NCI-H226 (cell line): ENCODE data around the gene RGS7.
"Not testable (repeated sequence)": the region's sequence is repeated elsewhere in the genome, so short reads cannot be mapped to it uniquely, and the experiment has no call there.

Source experiments
- DNase-seq: peaks from one replicate; pipeline ENCODE4 v3.0.0-alpha.2; 2015

Gene RGS7

DNA sequence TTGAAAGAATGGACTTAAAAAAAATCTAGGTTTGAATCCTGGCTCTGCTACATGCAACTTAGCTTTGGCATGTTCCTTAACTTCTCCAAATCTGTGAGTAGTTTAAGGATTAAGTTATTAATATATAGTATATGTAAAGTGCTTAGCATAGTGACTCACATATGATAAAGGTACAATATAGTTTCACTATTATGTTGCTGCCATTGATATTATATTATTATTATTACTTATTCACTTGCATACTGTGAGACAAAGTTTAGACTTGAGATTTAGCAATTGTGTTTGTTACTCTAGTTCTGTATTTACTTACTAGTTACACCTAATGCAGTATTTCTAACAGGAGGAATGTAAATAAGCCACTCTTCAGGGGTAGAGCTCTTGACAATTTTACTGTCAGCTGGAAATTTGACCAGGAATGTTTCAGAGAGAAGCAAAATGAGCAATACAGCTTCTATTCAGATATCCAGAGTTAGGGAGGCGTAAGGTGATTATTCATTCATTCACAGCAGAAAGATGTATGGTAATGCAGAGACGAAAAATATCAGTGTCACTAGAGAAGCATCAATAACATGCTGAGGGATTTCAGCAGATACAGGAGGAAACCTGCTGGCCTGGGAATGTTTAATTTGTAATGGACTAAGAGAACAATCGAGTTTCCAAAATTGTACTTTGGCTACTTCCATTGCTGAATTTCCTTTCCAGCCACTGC is 25.5 kb downstream of the RGS7 start:
- no peak for DNase-seq

DNA sequence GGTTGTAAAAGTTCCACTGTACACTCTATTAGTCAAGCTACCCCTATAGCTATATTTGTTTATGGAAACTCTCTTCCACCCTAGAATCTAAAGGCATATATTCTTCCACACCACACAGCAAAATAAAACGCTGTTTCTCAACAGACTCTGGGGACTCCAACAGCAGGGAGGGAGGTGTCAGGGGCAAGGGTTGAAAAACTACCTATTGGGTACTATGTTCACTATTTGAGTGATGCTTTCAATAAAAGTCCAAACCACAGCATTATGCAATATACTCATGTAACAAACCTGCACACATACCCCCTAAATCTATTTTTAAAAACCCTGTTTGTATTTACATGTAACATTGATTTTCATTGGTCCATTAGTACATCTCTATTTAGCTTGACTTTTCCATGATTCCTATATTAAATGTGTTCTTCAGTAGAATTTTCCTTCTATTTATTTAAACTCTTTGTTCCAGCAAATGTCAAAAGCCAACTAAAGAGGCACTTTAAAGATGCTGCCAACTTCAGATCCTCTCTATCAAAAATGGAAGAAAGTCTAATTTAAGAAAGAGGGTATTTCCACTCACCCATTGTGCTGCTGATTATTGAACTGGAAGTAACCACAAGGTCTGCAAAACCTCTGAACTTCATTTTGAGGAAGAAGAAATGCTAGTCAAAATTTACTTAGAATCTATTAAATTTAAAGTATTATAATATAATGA is 26.2 kb downstream of the RGS7 start:
- DNase-seq = no peak

DNA sequence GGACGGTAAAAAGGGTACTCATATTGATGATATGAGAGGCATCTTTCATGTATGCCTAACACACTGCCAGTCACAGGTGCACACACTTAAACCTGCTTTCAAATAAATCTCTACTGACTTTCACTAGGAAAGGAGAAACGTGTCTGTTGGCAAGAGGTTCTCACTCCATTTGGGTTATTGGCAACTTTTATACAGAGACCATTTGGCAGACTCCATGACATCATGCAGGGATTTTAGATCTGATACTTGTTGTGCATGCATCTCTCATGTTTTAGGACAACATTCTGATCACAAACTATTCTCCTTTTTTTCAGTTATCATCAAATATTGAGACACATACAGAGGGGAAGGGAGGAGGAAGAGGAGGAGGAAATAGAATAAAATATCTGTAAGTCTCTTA is 31.5 kb downstream of the RGS7 start:
- no peak for DNase-seq

DNA sequence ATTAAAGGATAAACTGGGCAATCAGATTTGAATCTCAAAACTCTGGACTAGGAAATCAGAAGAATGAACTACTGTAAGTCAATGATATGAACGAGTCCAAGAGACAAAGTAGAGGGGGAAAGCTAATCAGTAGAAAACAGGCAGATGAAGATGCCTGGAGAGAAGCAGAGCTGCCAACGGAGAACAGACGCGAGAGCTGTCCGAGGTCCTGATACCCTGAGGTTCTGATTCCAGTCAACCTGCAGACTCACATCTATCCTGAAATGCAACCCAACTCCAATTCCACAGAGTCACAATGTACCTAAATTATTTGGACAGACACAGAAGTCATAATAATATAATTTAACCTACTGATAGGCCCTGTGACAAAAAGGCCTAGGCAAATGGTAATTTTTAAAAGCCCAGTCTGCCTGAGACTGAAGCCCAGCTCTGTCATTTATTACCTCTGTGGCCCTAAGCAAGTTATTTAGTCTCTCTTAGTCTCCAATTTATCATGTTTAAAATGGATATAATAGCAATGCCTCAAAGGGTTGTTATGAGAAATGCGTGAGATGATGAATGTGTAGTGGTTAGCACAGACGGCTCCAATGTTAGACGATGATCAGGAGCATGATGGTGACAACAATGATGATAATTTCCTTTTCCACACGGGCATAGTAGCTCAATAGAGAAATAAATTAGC is 33.4 kb downstream of the RGS7 start:
- no peak for DNase-seq

DNA sequence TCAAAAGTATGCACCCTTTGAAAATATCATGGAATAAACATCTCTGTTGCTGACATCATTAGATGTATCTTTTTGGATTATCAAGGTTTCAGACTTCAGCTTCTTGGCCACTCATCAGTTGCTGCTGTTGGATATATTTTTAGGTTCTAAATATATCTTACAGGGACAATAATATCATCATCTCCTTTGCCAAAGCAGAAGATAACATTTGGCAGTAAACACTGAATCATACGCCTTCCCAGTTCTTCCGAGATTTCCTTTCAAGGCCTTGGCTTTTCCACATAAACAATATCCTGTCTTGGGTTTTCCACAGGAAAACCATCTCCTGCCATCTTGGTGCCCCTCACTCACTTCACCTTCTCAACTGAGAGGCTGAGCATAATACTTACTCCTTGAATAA is 39.3 kb downstream of the RGS7 start:
- DNase-seq = no peak

DNA sequence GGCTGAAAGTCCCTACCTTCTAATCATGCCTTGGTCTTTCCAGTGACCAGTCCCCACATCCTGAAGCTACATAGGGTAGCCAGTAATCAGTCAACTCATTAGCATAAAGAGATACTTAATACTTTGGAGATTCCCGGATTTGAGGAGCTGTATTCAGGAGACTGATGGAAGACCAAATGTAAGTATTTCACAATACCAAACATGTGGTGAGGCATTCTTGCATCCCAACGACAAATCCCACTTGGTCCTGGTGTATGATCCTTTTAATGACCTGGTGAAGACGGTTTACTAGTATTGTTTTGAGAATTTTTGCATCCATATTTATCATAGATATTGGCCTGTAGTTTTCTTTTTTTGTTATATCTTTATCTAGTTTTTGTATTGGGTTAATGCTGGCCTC is 40.6 kb downstream of the RGS7 start:
- no peak for DNase-seq

DNA sequence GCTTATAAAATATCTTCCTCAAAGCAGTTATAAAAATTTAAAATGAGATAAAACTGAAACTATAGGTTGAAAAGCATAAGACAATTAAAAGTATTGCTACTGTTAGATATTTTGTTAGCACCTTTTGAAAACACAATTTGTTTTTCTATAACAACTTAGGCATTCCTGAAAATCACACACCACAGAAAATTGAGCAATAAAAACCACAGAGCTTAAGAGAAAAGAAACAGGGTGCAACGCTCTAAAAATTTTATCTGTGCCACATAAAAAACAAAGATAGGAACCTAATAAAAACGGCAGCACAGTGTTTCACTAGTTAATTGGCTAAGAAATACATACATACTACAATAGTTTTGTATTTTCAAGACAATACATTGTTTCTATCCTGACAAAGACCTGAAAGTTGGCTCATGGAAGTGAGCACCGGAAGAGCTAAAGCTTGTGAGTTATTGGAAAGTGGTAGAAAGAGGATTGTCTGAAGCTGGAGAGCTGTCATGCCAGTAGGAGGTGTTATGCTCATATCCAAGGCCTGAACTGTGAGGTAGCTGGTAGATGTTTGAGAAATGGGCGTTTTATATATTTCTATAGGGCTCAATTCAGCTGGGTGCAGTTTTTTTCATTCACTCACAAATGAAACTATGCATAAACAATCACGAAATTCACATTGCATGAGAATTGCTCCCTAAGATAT is 45.8 kb downstream of the RGS7 start:
- no peak for DNase-seq

DNA sequence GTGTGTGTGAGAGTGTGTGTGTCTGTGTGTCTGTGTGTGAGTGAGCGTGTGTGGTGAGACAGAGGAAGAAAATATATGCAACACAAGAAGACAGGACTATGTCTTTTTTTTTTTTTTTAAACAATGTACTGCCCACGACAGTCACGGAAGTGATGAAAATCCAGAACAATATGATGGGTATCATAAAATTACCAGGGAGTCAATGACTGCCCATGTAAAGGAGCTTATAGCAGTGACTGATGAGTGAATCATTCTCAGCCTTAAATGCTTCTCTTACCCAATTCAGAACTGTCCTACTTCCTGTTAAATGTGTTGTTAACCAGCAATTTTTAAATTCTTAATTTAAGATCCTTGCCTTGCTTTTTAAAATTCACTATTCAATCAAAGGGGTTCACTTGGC is 46.6 kb downstream of the RGS7 start:
- DNase-seq = no peak

DNA sequence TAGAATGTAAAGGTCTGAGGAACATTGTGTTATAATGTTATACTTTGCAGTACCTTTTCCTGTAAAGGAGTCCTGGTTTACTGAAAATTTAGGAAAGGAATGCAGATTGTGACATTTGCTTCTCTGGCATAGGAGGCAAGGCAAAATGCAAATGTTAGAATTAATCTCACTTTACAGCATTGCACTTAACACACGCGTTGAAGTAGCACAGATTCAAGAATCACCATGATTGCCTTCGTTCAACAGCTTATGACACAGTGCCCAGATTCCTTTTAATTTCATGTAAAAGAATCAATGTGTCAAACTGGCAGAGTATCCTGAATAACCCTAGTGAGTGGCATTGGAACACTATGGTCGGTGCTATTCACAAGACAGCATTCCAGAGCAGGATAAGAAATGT is 47.4 kb downstream of the RGS7 start:
- DNase-seq = no peak

DNA sequence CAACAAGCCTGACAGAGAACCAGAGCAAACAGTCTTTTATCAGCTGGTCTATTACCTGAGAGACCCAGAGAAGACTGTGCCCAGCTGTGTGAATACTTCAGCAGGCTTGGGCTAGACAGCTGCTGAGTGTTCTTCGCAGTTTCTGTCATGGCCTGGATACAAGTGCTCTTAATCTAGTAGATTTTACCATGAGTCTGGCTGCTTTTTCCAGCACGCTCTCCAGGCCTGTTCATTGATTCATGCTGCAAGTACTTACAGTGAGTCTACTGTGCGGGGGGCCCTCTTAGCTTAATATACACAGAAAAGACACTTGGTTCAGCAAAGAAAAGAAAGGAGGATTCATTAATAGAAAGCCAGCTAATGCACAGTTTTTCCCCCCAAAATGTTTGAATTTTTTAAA is 48.5 kb downstream of the RGS7 start:
- DNase-seq = no peak

DNA sequence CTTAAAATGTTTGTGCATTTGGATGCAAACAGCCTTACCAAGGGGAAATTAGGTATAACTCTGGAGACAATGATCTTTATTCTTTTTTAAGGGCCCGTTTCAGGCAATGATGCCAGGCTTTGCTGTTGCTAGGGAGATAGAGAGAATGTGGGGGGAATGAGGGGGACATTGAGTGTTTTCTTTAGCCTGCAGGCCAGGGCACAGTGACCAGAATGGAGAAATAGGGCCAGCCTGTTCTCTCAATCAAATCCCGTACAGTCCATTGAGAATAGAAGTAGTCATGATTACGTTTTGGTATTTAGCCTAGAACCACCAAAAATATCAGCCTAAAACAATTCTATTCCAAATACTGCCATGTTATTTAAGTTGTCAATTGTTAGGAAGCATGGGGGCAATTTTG is 49.0 kb downstream of the RGS7 start:
- no peak for DNase-seq

DNA sequence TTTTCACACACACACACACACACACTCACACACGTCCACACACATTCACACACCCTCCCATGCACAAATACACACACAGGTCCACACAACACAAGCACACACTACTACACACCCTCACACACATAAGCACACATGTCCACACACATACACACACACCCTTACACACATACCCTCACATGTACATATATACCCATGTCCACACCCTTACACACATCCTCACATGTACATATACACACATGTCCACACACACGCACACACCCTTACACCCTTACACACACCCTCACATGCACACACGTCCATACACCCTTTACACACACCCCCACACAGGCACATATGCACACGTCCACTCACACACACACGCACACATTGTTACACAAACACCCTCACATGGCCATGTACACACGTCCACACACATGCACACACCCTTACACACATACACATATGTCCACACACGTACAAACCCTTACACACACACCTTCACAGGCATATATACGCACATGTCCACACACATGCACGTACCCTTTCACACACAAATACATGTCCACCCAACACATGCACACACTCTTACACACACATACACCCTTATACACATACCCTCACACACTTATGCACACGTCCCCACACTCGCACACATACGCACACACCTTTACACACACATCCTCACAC is 50.7 kb downstream of the RGS7 start:
- no peak for DNase-seq

DNA sequence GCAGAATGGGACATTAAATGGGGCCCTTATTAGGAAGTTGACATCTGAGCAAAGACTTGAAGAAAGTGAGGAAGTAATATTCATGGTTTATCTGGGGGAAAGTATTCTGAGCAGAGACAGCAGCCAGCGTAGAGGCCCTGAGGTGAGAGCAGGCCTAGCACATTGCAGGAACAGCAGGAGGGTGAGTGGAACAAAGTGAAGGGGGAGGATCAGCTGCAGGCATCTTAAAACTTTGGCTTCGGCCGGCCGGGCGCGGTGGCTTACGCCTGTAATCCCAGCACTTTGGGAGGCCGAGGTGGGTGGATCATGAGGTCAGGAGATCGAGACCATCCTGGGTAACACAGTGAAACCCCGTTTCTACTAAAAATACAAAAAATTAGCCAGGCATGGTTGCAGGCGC is 55.0 kb downstream of the RGS7 start:
- DNase-seq = not testable (repeated sequence)

DNA sequence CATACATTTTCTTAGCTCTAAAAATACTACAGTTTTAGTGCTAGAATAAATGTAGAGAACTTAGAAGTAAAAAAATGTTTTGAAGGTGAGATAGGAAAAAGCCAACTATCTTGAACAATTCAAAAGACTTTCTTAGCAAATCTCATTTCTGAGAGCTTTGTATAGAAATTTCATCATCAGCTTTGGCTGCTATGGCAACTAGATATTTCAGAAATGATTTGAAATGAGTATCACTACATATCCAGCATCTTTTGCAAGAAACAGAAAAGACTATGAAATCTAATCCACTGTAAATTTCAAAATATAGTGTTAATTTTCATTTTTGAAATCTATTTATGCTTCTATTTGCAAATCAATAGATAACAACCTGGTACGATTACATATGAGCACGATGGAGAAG is 57.7 kb downstream of the RGS7 start:
- DNase-seq = no peak

DNA sequence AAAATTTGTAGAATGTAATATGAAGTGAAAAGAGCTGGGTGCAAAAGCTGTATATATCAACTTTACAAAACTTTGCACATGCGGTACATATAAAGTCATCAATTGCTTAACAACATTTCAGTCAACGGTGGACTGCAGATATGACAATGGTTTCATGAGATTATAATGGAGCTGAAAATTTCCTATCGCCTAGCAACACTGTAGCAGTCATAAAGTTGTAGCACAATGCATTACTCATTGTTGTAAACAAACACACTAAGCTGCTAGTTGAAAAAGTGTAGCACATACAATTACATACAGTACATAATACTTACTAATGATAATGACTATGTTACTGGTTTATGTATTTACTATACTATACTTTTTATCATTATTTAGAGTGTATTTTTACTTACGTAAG is 64.0 kb downstream of the RGS7 start:
- DNase-seq = no peak

DNA sequence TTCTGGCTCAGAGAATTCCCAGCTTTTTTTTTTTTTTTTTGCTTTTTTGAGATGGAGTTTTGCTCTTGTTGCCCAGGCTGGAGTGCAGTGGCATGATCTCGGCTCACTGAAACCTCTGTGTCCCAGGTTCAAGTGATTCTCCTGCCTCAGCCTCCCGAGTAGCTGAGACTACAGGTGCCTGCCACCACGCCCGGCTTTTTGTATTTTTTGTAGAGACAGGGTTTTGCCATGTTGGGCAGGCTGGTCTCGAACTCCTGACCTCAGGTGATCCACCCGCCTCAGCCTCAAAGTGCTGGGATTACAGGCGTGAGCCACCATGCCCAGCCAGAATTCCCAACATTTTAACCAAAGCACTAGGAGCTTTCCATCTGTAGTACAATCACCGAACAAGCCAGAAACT is 65.5 kb downstream of the RGS7 start:
- not testable (repeated sequence) for DNase-seq

DNA sequence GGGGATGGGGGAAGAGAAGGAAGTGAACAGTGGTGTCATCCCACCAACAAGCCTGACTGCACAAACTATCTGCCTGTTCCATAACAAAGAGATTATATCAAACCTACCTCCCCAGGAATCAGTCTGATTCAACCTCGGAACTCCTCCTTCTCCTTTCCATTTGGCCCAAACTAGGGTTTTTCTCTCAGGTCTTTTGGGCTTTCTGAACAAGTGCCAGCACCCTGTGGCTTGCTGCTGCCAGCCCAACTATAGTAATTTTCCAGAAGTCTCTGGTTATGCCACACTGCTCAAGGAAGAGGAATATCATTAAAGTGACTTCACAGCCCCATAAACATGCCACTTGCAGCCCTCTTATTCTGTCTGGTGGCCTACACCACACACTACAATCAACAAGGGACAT is 70.5 kb downstream of the RGS7 start:
- no peak for DNase-seq

DNA sequence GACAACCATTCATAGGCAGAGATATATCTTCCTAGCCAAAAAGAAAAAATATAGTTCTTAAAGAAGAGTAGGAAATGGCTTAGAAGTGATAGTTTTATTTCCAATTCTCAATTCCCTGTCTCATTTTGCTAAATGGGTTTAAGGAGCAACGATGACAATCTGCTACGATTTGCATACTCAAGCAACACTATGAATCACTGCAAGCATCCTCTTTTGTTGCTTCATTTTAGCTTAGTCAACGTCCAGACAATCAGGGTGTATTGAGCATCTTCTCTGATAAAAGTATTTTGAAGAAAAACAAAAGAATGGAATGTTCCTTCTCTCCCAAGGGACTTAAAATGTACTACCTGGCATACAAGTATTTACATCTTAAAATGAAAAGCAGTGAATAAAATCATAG is 80.6 kb downstream of the RGS7 start:
- DNase-seq = no peak

DNA sequence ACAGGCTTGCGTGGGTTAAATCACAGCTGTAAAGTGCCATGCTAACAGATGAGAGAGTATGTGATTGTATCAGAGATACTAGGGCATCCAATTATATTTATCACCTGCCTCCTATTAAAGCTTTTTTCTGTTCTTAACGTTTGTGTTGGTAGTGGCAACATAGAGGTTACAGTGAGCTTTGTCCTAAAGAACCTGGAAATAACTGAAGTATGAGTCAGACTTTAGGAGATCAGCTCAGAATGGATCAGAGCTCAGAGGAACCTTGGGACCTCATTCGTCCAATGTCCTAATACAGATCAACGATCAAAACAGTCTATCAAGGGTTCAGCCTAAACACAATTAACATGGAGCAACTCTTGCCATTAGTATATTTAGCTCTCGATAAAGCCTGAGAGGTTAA is 81.0 kb downstream of the RGS7 start:
- no peak for DNase-seq

DNA sequence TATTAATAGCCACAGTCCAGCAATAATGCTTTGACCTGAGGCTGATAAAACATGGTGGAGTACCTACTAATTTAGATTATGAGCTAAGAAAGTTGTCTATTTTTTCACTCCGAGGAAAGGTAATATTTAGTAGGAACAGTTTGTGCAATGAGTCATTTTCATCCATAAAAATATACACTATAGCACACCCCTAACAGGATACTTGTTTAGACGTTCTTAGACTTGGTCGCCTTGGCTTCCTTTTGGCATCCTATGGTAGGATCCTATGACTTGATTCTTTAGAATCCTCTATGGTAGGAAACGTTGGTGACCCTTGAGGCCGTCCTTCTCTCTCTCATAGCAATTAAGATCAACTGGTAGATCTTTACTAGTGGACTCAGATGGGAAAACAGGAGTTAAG is 81.8 kb downstream of the RGS7 start:
- no peak for DNase-seq

DNA sequence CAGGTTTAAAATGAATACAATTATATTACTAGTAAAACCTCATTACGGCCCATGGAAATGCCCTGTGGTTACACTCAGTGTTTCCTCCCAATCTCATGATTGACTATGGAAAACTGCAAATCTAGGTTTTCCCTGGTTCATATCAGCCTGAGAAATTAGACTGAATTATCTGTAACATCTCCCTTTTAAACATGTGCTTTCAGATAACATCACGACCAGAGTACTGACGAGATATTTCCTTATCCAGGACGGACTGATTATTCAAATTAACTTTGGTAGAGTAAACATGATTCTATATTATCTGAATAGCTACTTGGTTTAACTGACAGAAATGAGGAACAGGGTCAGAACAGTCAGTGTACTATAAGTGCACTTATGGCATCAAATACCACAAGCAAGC is 82.3 kb downstream of the RGS7 start:
- DNase-seq = no peak

DNA sequence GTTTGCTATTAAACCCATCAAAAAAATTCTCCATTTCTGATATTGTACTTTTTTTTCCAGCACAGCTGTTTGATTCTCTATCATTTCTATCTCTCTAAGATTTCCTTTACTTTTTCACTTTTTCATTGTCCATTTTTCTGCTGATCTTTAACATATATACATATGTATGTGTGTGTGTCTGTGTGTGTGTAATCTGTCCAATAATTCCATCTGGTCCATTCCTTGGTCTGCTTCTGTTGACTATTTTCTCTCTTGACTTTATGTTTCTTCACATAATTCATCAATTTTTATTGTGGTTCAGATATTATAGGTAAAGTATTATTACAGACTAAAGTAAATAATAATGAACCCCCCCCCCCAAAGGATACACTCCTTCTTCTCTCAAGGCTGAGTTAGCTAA is 84.2 kb downstream of the RGS7 start:
- DNase-seq = no peak

DNA sequence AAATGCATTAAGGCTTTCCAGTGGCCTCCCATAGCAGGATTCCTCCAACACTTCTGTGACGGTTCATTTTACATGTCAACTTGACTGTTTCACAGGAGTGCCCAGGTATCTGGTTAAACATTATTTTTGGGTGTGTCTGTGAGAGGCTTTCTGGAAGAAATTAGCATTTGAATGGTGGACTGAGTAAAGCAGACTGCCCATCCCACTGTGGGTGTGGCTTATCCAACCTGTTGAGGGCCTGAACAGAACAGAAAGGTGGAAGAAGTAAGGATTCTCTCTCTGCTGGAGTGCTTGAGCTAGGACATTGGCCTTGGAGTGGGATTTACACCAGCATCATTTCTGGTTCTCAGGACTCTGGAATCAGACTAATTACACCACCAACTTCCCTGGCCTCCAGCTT is 85.6 kb downstream of the RGS7 start:
- DNase-seq = no peak
